Activated effector memory CD4-positive, alpha-beta T cell treated with Interleukin-2 at 50 U/mL for 16 hours (primary cell): ENCODE measurements around the gene CCDC126.
"Not testable (repeated sequence)": the region's sequence is repeated elsewhere in the genome, so short reads cannot be mapped to it uniquely, and the experiment has no call there.

ENCODE experiments used
- DNase-seq: peaks from one replicate; pipeline ENCODE4 v3.0.0-alpha.2; 2020

Gene CCDC126

DNA sequence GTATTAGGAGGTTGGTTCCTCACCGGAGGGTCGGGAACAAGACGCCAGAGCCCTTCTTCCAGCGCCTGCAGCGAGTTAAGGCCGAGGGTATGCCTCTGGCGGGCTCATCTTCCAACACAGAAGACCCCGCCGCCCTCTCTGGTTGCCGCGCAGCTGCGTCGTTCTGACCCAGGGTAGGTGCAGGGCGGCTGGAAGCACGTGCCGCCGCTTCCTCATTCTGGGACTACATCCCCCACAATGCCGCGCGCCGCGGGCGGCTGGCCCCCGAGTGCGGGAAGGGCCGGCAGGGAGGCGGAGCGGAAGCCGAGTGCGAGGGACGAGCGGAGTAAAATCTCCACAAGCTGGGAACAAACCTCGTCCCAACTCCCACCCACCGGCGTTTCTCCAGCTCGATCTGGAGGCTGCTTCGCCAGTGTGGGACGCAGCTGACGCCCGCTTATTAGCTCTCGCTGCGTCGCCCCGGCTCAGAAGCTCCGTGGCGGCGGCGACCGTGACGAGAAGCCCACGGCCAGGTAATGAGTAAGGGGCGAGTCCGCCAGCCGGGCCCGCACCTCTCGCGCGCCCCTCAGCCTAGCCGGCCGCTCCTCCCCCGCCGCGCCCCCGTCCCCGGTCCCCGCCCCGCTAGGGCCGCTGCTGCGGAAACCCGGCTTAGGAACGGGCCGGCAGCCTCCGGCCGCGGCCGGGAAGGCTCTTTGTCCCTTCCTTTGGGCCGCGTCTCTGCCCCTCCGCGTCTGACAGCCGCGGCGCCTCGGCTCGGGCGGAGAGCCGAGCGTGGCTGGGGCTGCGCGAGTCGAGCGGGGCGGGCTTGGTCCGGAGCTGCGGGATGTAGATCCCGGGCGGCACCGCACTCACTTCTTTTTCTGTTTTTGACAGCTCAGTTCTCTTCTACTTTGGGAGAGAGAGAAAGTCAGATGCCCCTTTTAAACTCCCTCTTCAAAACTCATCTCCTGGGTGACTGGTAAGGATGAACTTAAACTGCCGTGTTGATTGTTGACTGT lies at the start of gene CCDC126:
Gene CCDC126, plus strand, starts transcription at position 289 of the 998 bp plus-strand sequence. CDS start 13,934 bp downstream, outside the sequence.
- DNase-seq, result peak; percentile 69

- no peak for DNase-seq
Measured at GRCh38 chr7:23547662-23548061, 49.5 kb upstream of the CCDC126 start.

GRCh38 chr7:23558303-23558702 lies 38.9 kb upstream of the CCDC126 start:
- no peak for DNase-seq

- peak; percentile 38 for DNase-seq
Measured at GRCh38 chr7:23570592-23571200, 26.5 kb upstream of the CCDC126 start.

DNA sequence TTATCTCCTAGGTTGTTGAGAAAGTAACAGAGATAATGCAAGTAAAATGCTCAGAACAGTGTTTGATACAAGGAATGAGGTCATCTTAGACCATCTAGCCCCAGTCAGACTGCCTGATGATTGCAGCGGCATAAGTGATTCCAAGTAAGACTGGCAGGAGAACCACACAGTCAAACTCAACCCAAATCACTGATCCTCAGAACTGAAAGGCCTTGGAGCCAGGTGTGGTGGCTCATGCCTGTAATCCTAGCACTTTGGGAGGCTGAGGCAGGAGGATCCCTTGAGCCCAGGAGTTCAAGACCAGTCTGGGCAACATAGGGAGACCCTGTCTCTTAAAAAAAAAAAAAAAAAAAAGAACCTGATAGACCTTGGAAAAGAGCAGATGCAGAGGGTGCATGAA lies 15.2 kb upstream of the CCDC126 start:
- DNase-seq, result not testable (repeated sequence)

DNA sequence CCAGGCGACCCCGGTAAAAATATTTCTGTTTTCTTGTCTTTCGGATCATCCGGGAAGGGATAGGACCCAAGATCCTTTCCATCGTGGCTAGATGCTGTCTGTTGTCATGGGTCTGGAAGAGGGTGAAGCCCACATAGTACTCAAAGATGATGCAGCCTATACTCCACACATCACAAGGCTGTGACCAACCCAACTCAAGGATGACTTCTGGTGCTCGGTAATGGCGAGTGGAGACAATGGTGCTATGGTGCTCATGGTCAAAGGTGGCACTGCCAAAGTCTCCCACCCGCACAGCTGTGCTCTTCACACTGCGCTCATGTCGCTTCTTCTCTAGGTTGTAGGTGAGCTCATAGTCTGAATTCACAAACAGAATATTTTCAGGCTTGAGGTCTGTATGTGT lies 11.9 kb upstream of the CCDC126 start:
- not testable (repeated sequence) for DNase-seq

DNA sequence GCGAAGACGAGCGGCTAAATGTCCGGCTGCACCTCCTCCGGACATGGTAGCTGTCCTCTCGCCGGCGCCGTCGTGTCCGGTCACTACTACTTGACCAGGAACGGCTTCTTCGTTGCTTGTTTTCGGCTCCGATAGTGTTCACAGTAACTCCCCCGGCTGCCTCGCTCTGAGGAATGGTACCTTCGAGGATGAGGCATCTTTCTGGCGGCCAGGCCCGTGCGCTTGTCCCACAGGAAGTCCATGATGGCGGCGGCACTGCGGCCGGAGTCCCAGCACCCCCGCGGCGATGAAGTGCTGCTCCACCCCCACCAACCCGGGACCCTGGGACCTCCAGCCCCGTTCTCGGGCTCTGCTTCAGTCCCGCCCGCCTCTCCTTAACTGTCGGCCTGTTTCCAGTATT lies 11.0 kb upstream of the CCDC126 start:
- no peak for DNase-seq

- no peak for DNase-seq
Measured at GRCh38 chr7:23590529-23590928, 6.7 kb upstream of the CCDC126 start.

- no peak for DNase-seq
Measured at GRCh38 chr7:23593706-23594105, 3.5 kb upstream of the CCDC126 start.

DNA sequence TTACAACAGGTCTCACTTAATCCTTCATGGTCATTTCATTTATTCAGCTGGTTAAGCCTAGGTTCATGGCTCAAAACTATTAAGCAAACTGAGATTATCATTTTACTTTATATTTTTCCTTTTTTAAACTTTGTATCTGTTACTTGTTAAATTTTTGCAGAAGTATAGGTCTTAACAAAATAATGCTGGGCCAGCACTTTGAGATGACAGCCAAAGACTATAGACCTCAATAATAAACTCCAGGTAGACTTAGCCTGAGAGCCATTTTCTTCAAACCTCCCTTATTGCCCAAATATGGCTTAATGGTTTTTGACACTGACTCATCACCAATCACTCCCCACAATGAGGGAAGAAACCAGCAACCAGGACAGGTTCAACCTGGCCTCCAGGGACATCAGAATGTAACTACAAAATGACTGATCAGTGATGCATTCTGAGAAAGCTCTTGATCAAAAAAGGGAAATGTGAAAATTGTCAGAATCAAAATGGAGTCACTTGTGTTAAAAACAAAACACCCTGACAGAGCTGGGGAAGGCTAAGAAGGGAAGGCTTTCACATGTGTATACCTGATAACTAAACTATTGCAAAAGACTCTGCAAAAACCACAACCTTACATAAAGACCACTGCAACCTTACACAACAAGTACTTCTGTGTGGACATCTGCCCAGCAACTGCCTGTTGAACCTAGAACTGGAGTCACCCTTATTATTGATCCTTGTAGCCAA lies 2.1 kb upstream of the CCDC126 start:
- DNase-seq, result no peak

DNA sequence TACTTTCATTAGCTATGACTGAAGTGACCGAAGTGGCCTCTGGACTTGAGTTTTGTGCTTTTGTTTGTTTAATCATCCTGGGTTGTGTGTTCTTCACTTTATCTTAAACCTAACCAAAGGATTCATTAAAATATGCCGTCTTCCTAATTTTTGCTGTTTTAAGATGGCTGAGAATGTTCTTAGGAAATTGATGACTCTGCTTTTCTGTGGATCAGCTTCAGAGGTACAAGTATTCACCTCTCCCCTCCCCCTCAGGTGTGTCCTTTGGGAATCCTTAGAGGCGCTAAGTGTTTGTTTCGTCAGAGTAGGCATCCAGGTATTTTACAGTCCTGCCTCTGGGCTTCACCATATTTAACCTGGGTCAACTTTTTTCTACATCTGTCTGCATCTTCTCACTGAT lies 1.1 kb downstream of the CCDC126 start:
- no peak for DNase-seq

DNA sequence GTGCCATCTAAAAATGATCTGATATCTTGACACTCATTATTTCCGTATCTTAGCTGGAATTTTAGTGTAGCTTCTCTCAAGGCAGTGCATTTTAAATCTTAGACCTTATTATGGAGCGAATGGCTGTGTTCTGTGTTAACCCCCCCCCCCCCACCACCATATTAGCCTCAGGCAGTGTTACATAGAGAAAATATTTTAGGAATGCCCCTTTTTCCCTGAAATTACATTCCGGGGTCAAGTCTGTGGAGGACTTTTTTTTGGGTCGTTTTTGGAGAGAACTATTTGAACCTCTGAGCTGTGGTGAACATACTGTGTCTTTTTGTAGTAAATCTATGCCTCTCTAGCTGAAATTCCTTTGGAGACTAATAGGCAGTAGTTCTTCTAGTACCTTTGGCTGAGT lies 3.1 kb downstream of the CCDC126 start:
- DNase-seq, result no peak

DNA sequence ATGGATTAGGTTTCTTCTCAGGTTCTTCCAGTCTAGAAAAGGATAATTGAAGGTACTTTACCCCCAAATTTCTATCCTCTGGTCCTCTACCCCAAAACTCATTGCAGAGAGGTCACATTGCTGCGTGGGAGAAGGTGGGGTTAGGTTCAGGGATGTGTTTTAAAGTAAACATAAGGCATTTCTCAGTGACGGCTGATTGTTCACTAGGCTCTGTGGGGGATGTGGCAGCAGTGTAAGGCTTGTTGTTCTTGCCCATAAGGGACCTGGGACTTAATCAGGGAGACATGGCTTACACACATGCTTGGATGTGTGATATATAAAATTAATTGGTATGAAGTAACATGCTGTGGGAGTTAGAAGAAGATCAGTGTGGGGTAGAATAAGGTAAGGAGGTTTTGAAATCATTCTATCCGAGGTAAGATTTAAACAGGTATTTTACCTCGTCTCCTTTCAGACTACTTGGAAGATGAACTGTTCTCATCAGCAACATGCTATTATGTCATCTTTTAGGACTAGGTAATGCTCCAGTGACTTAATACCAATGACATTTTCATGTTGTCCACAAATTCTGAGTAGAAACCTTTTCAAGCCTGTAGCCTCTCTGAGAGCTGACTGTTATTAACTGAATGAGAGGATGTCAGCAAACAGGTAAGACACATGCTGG lies 6.6 kb downstream of the CCDC126 start:
- no peak for DNase-seq

DNA sequence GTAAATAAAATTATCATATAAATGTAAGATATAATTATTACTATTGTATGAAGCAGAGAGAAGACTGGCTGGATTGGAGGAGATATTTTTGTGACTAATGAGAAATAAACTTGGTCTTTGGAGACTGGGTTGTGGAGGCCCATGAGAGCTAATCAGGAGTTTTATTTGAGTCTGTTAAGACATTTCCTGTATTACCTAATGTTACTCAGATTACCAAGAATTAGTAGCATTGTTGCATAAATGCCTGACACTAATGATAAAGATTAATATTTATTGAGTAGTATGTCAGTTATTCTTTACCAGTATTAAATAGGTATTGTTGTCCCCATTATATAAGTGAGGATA lies 7.1 kb downstream of the CCDC126 start:
- no peak for DNase-seq

GRCh38 chr7:23607130-23607529 lies 9.9 kb downstream of the CCDC126 start:
- no peak for DNase-seq

DNA sequence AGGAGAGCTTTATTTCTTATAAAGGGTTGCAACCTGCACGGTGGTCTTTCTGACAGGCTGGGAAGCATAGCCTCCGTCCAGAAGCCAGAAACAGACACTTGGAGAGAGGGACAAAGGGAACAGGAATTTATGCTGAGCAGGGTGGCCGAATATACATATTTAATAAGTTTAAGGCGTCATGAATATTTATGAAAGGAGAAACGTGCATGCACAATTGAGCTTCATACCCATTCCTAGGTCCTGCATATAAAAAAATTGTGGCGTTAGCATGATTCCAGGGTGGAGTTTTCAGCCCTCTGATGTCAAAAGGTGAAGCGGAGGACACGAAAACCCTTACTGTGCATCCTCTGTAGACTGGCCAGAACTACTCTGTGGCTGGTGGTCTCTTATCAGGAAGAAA lies 10.7 kb downstream of the CCDC126 start:
- DNase-seq, result no peak

DNA sequence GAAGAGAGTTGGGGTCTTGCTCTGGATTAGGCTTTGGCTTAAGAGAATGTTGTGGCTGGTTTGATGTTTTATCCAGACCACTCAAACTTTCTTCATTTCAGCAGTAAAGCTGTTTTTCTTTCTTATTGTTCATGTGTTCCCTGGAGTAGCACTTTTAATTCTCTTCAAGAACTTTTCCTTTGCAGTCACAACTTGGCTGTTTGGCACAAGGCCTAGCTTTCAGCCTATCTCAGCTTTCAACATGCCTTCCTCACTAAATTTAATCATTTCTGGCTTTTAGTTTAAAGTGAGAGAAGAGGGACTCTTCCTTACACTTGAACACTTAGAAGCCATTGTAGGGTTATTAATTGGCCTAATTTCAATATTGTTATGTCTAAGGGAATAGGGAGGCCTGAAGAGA lies 18.1 kb downstream of the CCDC126 start:
- no peak for DNase-seq

GRCh38 chr7:23616593-23616992 lies 19.4 kb downstream of the CCDC126 start:
- no peak for DNase-seq

DNA sequence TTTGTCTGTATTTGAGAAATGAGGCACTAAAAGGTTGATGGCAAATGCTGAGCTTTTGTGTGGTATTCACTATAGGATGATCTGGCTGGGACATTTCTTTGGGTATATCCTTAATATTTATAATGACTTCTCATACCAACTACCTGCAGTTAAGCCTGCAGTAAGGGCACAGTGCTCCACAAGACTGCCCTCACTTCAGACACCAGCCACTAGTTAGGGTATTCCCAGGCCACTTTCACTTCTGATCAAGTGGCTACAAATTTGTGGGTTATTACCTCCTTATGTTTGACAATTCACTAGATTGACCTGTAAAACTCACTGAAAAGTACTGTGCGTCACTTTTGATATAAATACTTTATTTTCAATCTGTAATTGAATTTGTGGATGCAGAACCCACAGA lies 20.3 kb downstream of the CCDC126 start:
- no peak for DNase-seq

DNA sequence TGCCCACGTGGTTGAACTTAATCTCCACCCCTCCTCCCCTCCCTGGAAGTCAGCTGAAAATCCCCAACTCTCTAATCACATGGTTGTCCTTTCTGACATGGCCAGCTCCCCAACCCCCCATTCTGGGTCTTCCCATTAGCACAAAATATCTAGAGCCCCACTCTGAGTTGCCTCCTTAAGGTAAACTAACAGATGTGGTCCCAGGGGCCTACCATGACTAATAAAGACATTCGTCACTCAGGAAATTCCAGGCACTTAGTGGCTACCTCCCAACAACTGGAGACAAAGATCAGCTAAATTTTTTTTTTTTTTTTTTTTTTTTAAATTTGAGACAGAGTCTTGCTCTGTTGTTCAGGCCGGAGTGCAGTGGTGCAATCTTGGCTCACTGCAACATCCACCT lies 21.1 kb downstream of the CCDC126 start:
- DNase-seq, result no peak

DNA sequence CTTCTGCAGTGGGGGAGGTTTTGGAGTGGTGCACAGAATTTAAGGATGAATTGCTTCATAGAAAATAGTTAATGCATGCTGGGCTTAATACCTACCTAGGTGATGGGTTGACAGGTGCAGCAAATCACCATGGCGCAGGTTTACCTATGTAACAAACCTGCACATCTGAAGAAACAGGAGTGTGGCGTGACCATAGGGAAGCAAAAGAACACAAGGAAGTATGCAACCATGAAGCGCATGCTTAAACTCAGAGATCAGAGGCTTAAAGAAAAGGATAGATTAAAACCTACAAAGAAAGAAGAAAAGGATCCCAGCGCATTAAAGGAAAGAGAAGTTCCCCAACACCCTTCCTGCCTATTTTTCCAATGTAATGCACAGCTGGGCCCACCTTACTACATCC lies 22.0 kb downstream of the CCDC126 start:
- DNase-seq, result no peak

DNA sequence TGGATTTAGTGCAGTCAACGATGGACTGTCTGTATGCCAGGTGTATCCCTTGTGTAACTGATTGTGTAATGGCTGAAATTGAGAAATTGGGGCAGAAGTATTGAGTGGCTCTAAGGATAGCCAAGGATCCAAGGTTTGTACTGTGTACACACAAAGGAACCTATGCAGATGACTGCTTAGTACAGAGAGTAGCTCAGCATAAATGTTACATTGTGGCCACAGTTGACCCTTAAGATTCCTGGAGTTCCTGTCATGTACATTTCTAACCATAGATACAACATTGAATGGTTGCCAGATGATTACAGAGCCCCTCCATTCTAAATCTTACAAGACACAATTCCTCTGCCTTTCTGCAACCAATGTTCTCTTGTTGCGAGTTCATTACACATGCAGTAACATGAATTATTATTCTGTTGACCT lies 25.3 kb downstream of the CCDC126 start:
- no peak for DNase-seq

DNA sequence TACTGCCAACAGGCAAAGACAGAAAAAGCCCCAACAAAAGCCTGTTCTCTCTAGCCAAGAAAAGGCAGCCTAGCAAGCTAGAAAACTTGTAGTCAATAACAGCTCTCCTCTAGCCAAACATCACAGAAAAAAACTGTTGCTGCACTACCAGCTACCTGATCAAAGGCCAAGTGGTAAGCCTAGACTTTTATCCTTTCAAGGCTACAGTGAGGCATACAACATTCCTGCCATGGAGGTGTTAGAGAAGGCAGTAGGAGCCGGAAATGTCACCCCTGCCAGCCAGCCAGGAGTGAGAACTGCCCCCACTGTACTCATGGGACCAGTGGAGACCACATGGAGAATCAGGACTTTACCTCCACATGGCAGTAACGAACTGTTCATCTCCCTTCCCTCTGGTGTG lies 31.2 kb downstream of the CCDC126 start:
- DNase-seq, result no peak
